Smooth muscle cell (in vitro differentiated cells): Measurements from ENCODE around the gene TRRAP. TPM values are rescaled to one million over a fixed set of nuclear protein-coding genes. Genes with fewer than 3 reads are reported as not detected.
A peak's percentile ranks its signal among the peaks of the same experiment; 100 is the strongest.

ENCODE experiments used
- DNase-seq: peaks from one replicate; lab custom pipeline; 2025; ENCODE audit not compliant: unreplicated experiment; lab: John Stamatoyannopoulos, UW
- H2AFZ ChIP-seq: fragments of 200-600 bp; sonication (generic); 2 replicates; pipeline ENCODE4 v1.6.0; 2016; ENCODE audit warnings: antibody characterized with exemption, low read depth, mild to moderate bottlenecking
- H3F3A ChIP-seq: fragments of 200-600 bp; sonication (generic); 2 replicates; pipeline ENCODE4 v1.6.0; 2017; ENCODE audit warnings: antibody characterized with exemption, low read depth
- H3K27ac ChIP-seq: fragments of 200-600 bp; sonication (generic); 2 replicates; pipeline ENCODE4 v1.5.1; 2016; ENCODE audit warnings: low read depth, mild to moderate bottlenecking
- H3K27me3 ChIP-seq: fragments of 200-600 bp; sonication (generic); 2 replicates; pipeline ENCODE4 v1.6.1; 2016; ENCODE audit warnings: low read depth, mild to moderate bottlenecking
- H3K36me3 ChIP-seq: fragments of 200-600 bp; sonication (generic); 2 replicates; pipeline ENCODE4 v1.5.1; 2016; ENCODE audit warnings: low read depth
- H3K4me1 ChIP-seq: fragments of 200-600 bp; sonication (generic); 2 replicates; pipeline ENCODE4 v1.5.1; 2016; ENCODE audit warnings: low read depth
- H3K4me2 ChIP-seq: fragments of 200-600 bp; sonication (generic); 2 replicates; pipeline ENCODE4 v1.6.0; 2016; ENCODE audit warnings: mild to moderate bottlenecking
- H3K4me3 ChIP-seq: fragments of 200-600 bp; sonication (generic); 2 replicates; pipeline ENCODE4 v1.5.1; 2016; ENCODE audit warnings: mild to moderate bottlenecking
- H3K79me2 ChIP-seq: fragments of 200-600 bp; sonication (generic); 2 replicates; pipeline ENCODE4 v1.6.0; 2016; ENCODE audit warnings: low read depth, mild to moderate bottlenecking
- H3K9ac ChIP-seq: fragments of 200-600 bp; sonication (generic); 2 replicates; pipeline ENCODE4 v1.6.0; 2016; ENCODE audit warnings: low read depth
- H3K9me3 ChIP-seq: fragments of 200-600 bp; sonication (generic); replicated peaks from 2 replicates; pipeline ENCODE4 v1.5.1; 2016; ENCODE audit warnings: low read depth
- H4K20me1 ChIP-seq: fragments of 200-600 bp; sonication (generic); 2 replicates; pipeline ENCODE4 v1.6.0; 2016; ENCODE audit warnings: low read depth
- WGBS: methylation state at CpG from one replicate; pipeline ENCODE4 v1.1.7; 2016; ENCODE audit warnings: low lambda C conversion rate; 5-methylcytosine and 5-hydroxymethylcytosine counted together
- polyA plus RNA-seq: library from polyadenylated mRNA; unstranded; fragments of >200 nt; fragmentation: Nextera tagmentation; extraction: Ambion mirVana; gene quantifications from 2 replicates; pipeline ENCODE4 v1.2.1, GENCODE V29; 2016
- total RNA-seq: library from RNA; depleted of rRNA; stranded (reverse); fragments of >200 nt; gene quantifications from 2 replicates; pipeline ENCODE4 v1.2.3, GENCODE V29; 2014
- TF ChIP-seq, protein P1 (sequence below): fragments of 200-600 bp; sonication (generic); IDR thresholded peaks from 2 replicates; pipeline ENCODE4 v1.5.1; 2017; ENCODE audit warnings: borderline replicate concordance, mild to moderate bottlenecking, antibody characterized with exemption; ENCODE audit not compliant: insufficient read depth, poor library complexity, severe bottlenecking

TRRAP gene
- total RNA-seq, result 15.0 and 24.8 TPM in 2 replicates
- polyA plus RNA-seq, result 3.9 and 6.4 TPM in 2 replicates

DNA sequence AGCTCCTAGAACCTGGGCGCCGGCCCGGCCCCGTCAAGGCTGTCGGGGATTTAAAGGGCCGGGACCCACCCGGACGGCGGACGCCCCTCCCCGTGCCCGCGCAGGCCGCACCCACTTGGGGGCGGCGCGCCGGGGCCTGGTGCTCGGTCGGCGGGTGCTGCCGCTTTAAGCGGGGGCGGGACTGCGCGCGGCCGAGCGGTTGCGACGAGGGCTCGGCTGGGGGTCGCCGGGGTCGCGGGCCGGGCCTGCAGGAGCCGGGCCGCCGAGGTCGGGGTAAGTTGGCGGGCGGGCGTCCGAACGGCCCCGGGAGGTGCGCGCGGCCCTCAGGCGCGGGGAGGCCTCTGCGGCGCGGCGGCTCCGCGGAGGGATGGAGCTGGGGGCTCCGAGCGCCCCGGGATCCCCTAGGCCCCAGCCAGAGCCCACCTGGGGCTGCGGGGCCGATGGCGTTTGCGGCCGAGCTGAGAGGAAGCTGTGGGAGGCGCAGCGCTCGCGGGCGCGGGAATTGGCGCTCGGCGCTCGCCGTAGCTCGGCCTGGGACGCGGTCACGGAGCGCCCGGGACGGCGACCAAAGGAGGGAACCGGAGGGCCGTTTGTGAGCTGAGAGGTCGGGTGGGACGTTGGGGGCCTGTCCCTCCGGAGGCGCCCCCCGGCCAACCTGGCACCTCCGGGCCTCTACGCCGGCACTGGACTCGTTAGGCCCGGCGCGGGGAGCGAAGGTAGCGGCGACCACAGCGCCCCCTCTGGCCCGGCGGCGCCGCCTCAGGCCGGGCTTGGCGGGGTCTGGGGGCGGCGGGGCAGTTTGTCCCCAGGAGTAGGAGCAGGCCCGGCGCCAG lies at the start of gene TRRAP:
Gene TRRAP, plus strand, starts transcription at position 168 of the 833 bp plus-strand sequence. CDS start 2,619 bp downstream, outside the sequence.
- under 1% methylated on average over 62 of the region's 113 CpGs for WGBS
- H3K79me2 ChIP-seq, result peaks cover 46% of the 10 kb centered on the region

GRCh38 chr7:98830972-98831548 lies 47.3 kb upstream of the TRRAP start:
- Histone ChIP-seq H4K20me1 (no peaks in the 10 kb centered on the region), H3K27me3 (no peaks in the 10 kb centered on the region), H3K36me3 (no peaks in the 10 kb centered on the region), H3K4me3 (no peak overlapping the region), H3K79me2 (no peaks in the 10 kb centered on the region), H3K27ac (no peak overlapping the region), H3K9me3 (no peaks in the 10 kb centered on the region), H3K4me2 (no peak overlapping the region), H2AFZ (no peak overlapping the region), H3K9ac (no peak overlapping the region), H3F3A (no peaks in the 10 kb centered on the region), H3K4me1 (no peaks in the 10 kb centered on the region)
- TF ChIP-seq, protein P1, sequence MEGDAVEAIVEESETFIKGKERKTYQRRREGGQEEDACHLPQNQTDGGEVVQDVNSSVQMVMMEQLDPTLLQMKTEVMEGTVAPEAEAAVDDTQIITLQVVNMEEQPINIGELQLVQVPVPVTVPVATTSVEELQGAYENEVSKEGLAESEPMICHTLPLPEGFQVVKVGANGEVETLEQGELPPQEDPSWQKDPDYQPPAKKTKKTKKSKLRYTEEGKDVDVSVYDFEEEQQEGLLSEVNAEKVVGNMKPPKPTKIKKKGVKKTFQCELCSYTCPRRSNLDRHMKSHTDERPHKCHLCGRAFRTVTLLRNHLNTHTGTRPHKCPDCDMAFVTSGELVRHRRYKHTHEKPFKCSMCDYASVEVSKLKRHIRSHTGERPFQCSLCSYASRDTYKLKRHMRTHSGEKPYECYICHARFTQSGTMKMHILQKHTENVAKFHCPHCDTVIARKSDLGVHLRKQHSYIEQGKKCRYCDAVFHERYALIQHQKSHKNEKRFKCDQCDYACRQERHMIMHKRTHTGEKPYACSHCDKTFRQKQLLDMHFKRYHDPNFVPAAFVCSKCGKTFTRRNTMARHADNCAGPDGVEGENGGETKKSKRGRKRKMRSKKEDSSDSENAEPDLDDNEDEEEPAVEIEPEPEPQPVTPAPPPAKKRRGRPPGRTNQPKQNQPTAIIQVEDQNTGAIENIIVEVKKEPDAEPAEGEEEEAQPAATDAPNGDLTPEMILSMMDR, result no peak
- DNase-seq, result no peak
- WGBS, result 97% methylated on average over 2 of the region's 2 CpGs

More for the DNA sequence above, at the start of gene TRRAP:
- H3K9ac ChIP-seq, result peak within 1 kb of the TSS; percentile 98
- peak within 1 kb of the TSS; percentile 100 for H3K4me3 ChIP-seq
- H3K4me1 ChIP-seq, result peaks cover 6% of the 10 kb centered on the region
- H3K36me3 ChIP-seq, result peaks cover 13% of the 10 kb centered on the region
- peaks cover 24% of the 10 kb centered on the region for H4K20me1 ChIP-seq
- H3F3A ChIP-seq, result no peaks in the 10 kb centered on the region
- peak within 1 kb of the TSS; percentile 91 for H2AFZ ChIP-seq
- peak; percentile 20 for DNase-seq
- TF ChIP-seq, protein P1, result peak; percentile 98
- H3K27ac ChIP-seq, result peak within 1 kb of the TSS; percentile 68
- peak within 1 kb of the TSS; percentile 99 for H3K4me2 ChIP-seq
- no peaks in the 10 kb centered on the region for H3K27me3 ChIP-seq
- no peaks in the 10 kb centered on the region for H3K9me3 ChIP-seq

GRCh38 chr7:98831641-98832221 lies 46.6 kb upstream of the TRRAP start:
- WGBS, result 77% methylated on average over 8 of the region's 8 CpGs
- no peaks in the 10 kb centered on the region for H3F3A ChIP-seq
- no peaks in the 10 kb centered on the region for H4K20me1 ChIP-seq
- H3K4me3 ChIP-seq, result no peak overlapping the region
- no peak overlapping the region for H2AFZ ChIP-seq
- H3K27ac ChIP-seq, result no peak overlapping the region
- no peaks in the 10 kb centered on the region for H3K4me1 ChIP-seq
- TF ChIP-seq, protein P1, result peak; percentile 59
- no peaks in the 10 kb centered on the region for H3K9me3 ChIP-seq
- no peaks in the 10 kb centered on the region for H3K27me3 ChIP-seq
- no peak for DNase-seq
- H3K9ac ChIP-seq, result no peak overlapping the region
- no peak overlapping the region for H3K4me2 ChIP-seq
- no peaks in the 10 kb centered on the region for H3K36me3 ChIP-seq
- H3K79me2 ChIP-seq, result no peaks in the 10 kb centered on the region
